DLD1 (cell line): Measurements from ENCODE around the gene RCOR1.
"Not testable (repeated sequence)": the region's sequence is repeated elsewhere in the genome, so short reads cannot be mapped to it uniquely, and the experiment has no call there.

Experiments used
- in situ Hi-C: cut with HindIII; loops from 2 replicates; pipeline ENCODE4 v1.10.0; 2017; ENCODE audit warnings: low sequenced_read_pairs

The RCOR1 gene

GRCh38 chr14:102570334-102570995 lies 22.0 kb upstream of the RCOR1 start:
- in situ Hi-C loops, result no loop called here

DNA sequence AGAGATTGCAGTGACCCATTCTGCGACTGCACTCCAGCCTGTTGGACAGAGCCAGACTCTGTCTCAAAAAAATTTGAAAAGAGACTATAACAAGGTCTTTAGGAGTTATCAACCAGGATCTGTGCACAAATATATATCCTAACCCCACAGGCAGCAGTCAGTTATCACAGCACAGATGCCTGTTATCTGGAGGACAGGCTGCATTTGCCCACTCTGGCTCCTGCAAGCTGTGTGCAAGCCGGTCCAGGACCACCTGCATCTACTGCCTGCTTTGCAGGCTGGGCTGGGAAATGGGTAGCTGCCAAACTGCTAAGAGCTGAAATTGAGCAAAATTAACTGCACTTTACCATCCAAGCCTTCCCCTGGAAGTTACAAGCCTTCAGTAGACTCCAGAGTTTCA lies 21.4 kb upstream of the RCOR1 start:
- in situ Hi-C loops, result no loop called here

DNA sequence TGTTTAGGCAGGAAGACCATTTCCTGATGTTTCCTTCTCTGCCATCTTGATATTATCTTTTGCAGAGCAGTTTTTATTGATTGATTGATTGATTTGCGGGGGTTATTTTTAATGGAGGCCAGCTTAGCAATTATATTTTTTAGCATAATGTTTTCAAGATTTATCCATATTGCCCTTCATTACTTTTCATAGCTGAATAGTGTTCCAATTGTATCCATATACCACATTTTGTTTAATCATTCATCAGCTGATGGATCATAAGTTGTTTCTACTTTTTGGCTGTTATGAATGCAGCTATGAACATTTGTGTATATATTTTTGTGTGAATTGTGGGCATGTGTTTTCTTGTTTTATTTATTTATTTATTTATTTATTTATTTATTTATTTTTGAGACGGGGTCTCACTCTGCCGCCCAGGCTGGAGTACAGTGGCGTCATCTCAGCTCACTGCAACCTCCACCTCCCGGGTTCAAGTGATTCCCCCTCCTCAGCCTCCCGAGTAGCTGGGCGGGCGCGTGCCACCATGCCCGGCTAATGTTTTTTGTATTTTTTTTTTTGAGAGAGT lies 20.9 kb upstream of the RCOR1 start:
- in situ Hi-C loops, result no loop called here

DNA sequence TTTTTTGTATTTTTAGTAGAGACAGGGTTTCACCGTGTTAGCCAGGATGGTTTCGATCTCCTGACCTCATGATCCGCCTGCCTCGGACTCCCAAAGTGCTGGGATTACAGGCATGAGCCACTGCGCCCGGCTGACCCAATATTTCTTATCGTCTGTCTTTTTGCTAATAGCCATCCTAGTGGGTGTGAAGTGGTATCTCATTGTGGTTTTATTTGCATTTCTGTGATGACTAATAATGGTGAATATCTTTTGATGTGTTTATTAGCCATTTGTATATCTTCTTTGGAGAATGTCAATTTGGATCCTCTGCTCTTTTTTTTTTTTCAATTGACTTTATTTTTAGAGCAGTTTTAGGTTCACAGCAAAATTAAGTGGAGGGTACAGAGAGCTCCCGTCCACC lies 19.3 kb upstream of the RCOR1 start:
- in situ Hi-C loops, result not testable (repeated sequence)

- in situ Hi-C loops, result no loop called here
Measured at GRCh38 chr14:102573591-102574046, 18.8 kb upstream of the RCOR1 start.

DNA sequence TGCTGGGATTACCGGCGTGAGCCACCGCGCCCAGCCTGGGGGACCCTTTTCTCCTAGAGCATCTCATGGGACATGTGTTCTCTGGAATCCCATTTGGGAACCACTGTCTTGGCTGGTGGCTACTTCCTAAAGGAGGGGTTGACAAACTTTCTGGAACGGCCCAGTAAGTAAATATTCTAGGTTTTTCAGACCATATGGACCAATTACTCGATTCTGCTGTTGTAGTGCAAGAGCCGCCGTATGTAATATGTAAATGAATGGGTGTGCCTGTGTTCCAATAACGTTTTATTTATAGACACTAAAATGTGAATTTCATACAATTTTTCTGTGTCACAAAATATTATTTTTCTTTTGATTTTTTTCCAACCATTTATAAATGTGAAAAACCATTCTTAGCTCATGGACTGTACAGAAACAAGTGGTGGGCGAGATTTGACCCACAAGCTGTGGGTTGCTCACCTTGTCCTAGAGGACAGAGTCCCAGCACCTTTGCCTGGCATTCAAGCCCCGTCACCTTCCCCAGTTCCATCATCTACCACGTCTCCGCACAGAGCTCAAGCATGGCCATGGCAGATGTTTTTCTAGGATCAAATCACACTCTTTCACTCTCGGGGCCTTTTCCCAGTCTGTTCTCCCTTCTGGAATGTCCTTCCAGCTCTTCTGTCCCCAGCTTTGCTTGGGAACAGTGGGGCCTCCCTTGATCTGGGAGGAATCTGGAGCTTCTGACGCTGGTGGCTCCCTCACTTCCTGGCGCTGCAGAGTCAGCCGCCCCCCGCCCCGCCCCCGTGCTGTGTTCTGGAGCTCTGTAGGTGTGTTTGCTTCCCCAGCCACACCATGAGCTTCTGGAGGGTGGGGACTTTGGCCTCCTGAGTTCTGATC lies 17.9 kb upstream of the RCOR1 start:
- in situ Hi-C loops, result no loop called here

GRCh38 chr14:102575160-102575845 lies 17.1 kb upstream of the RCOR1 start:
- in situ Hi-C loops, result no loop called here

- in situ Hi-C loops, result not testable (repeated sequence)
Measured at GRCh38 chr14:102575846-102576428, 16.5 kb upstream of the RCOR1 start.

DNA sequence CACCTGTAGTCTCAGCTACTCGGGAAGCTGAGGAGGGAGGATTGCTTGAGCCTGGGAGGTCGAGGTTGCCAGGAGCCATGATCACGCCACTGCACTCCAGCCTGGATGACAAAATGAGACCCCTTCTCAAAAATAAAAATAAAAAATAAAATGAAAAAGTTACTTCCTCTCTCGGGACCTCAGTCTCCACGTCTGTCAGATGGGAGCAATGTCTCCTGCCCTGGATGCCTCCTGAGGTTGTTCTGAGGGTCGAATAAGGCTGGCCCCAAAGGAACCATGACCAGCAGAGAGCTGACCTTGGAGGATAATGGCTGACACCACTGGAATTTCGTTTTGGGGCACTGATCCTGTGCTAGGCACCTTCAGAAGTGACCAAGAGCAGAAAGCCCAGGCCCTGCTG lies 13.6 kb upstream of the RCOR1 start:
- in situ Hi-C loops, result no loop called here

DNA sequence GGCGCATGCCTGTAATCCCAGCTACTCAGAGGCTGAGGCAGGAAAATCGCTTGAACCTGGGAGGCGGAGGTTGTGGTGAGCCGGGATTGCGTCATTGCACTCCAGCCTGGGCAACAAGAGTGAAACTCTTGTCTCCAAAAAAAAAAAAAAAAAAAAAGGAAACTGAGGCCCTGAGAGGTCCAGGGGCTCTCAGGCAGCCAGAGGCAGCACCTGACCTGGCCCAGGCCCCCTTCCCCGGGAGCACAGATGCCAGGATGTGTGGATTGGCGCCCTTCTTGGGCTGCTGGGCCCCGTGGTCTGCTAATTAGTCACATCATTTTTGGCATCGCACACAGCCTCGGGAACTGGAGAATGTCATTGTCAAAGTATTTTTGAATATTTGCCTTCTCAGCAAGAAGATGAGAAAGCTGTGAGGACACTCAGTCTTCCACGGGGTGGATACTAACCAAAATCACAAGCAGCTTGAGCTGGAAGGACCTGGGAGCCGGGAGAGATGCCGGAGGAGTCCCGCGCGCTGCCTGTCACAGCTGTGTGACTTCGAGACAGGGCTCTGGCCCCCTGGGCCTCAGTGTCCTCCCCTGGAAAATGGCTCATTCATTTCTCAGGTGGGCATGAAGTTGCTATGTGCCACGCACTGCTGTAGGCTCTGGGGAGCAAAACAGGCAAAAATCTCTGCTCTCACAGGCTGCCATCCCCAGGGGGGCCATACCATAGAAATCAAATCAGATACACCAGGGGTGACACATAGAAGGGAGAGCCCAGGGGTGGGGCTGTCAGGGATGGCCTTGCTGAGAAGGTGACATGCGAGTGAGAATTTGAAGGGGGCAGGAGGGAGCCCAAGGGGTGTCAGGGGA lies 12.5 kb upstream of the RCOR1 start:
- in situ Hi-C loops, result no loop called here

- in situ Hi-C loops, result no loop called here
Measured at GRCh38 chr14:102580550-102581110, 11.8 kb upstream of the RCOR1 start.

DNA sequence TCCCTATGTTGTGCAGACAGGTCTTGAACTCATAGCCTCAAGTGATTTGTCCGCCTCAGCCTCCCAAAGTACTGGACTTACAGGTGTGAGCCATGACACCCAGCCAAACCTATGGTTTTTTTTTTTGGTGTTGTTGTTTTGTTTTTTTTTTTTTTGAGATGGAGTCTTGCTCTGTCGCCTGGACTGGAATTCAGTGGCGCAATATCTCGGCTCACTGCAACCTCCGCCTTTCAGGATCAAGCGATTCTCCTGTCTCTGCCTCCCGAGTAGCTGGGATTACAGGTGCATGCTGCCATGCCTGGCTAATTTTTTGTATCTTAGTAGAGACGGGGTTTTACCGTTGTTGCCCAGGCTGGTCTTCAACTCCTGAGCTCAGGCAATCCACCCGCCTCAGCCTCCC lies 11.3 kb upstream of the RCOR1 start:
- in situ Hi-C loops, result no loop called here

DNA sequence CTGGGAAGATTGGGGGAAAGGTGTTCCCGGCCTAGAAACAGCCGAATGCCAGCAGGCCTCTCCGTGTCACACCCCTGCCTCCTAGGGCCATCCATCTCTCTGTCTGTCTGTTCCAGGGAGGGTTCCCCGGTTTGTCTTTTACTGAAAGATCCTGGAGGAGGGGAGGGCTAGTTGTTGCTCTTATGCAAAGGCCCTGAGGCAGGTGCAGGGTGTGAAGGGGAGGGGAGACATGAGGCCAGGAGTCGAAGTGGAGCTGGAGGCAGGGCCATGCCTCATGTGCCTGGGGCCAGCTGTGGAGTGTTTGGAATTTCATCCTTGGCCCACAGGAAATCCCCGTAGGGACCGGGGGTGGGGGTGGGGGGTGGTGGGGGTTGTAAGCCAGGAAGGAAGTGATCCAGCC lies 8.7 kb upstream of the RCOR1 start:
- in situ Hi-C loops, result no loop called here

- in situ Hi-C loops, result no loop called here
Measured at GRCh38 chr14:102584871-102585869, 7.3 kb upstream of the RCOR1 start.

GRCh38 chr14:102586420-102587104 lies 5.9 kb upstream of the RCOR1 start:
- in situ Hi-C loops, result no loop called here

- in situ Hi-C loops, result no loop called here
Measured at GRCh38 chr14:102588821-102589220, 3.6 kb upstream of the RCOR1 start.

GRCh38 chr14:102589761-102590290 lies 2.6 kb upstream of the RCOR1 start:
- in situ Hi-C loops, result no loop called here

GRCh38 chr14:102590667-102591099 lies 1.8 kb upstream of the RCOR1 start:
- in situ Hi-C loops, result no loop called here
